ENCODE data around the gene RPL39.

DNA sequence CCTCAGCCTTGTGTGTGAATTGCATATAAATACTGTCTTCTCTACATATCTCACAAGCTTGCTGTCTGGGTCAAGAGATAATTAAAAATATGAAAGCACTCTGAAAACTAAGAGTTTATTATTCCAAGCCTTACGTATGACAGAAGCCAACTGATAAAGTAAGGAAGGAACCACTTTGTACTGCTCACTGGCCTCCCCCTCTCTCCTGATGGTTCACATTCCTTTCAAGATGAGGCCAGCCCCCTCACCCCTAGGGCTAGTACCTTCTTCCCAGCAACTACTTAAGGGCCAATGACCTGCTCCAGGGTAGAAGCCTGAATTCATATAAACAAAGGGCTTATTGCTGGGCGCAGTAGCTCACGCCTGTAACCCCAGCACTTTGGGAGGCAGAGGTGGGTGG is 38.4 kb downstream of the RPL39 start:
- TF ChIP-seq, protein P1, sequence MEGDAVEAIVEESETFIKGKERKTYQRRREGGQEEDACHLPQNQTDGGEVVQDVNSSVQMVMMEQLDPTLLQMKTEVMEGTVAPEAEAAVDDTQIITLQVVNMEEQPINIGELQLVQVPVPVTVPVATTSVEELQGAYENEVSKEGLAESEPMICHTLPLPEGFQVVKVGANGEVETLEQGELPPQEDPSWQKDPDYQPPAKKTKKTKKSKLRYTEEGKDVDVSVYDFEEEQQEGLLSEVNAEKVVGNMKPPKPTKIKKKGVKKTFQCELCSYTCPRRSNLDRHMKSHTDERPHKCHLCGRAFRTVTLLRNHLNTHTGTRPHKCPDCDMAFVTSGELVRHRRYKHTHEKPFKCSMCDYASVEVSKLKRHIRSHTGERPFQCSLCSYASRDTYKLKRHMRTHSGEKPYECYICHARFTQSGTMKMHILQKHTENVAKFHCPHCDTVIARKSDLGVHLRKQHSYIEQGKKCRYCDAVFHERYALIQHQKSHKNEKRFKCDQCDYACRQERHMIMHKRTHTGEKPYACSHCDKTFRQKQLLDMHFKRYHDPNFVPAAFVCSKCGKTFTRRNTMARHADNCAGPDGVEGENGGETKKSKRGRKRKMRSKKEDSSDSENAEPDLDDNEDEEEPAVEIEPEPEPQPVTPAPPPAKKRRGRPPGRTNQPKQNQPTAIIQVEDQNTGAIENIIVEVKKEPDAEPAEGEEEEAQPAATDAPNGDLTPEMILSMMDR (conservative IDR thresholded peaks at IDR 0.05 in 1 of 2, IDR thresholded peaks at IDR 0.05 in 1 of 2; ENCODE audit: low read depth in 1 of 2, low read length in 2 of 2): no peak
- TF ChIP-seq EZH2 (IDR thresholded peaks at IDR 0.05; ENCODE audit: low read length, missing control alignments): no peak
